HG03139 (cell line): Measurements from ENCODE around the gene ALDH3A2.
"Not testable (repeated sequence)": the region's sequence is repeated elsewhere in the genome, so short reads cannot be mapped to it uniquely, and the experiment has no call there.

ENCODE experiments used
- ATAC-seq: cut with Tn5 transposase; IDR thresholded peaks from one replicate; pipeline ENCODE4 v1.9.1; 2021; ENCODE audit not compliant: unreplicated experiment

ALDH3A2 gene

DNA sequence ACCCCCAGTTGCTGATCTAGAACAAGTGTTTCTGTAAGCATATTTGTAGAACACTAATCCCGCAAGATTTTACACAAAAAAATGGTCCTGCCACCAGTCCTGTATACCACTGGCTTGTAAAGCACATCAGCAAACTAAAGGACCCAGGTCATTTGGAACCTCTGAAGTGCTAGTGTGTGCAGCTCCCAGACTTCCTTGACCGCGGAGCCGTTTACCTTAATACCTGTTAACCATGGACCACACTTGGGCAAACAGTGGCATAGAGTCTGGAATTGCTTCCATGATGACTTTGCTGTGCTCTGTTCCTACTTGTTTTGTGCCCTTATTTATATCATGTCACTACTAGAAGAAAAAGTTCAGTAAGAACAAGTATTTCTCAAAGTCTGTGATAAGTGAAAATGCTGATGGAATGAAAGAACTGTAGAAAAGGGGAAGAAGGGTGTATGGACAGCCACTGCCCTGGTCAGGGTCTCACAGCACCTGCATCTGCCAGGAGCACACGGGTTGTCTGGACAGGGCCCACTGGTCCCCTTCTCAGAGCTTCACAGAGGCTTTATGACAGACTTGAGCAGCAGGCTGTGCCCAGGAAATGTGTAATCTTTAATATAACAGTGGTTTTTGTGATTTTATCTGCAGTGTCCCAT lies 29.3 kb downstream of the ALDH3A2 start:
- ATAC-seq = no peak

DNA sequence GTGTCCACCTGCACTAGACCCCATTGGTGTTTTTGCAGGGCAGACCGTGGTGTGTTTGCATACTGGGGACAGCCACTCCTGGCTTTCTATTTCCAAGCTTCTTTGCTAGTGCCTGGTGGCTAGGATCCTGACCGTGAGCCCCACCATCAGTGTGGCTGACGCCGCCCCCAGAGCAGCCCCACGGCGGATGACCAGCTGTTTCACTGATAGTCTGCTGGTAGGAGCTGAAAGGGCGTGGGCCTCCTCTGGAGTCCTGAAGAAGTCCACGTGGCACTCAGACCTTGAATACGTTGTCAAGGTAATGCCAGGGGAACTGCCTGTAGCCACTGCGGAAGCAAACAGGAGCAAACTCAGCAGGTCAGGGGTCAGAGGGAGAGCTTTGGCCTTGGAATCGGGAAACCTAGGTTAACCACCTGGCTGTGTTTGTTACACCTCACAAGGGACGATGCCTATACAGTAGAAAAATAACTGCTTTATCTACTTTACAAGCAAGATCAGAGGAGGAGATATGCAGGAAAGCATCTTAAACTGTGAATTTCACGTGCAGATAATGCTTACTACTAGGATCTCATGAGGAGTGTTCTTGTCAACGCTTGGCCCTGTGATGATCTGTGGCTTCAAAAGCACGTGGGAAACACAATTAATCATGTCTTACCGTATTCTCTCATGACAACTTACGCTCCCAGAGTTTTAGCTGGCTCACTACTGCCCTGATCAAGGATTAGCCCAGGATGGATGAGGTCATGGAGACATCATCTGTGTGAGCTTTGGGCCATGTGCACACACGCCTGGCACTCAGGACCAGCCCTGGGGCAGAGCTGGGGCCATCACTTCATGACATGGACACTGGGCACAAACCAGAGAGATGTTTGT lies 30.3 kb downstream of the ALDH3A2 start:
- no peak for ATAC-seq

DNA sequence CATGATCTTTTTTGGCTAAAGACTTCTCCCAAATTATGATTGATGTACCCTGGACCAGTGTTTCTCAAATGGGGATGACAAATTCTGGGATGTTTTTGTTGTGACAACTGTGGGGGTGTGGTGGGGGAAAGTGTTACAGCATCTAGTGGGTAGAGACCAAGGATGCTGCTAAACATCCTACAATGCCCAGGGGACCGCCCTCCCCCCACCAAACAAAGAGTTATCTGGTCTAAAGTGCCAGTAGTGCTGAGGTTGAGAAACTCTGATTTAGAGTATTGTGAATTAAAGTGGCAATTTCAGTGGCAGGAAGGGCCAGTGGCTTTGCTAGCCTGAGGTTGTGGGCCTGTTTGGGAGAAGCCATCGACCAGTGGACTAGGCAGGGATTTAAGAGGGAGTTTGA lies 34.6 kb downstream of the ALDH3A2 start:
- ATAC-seq = no peak

GRCh38 chr17:19684909-19685580 lies 36.5 kb downstream of the ALDH3A2 start:
- not testable (repeated sequence) for ATAC-seq

GRCh38 chr17:19686400-19687090 lies 38.0 kb downstream of the ALDH3A2 start:
- no peak for ATAC-seq

GRCh38 chr17:19702217-19702641 lies 53.7 kb downstream of the ALDH3A2 start:
- no peak for ATAC-seq

DNA sequence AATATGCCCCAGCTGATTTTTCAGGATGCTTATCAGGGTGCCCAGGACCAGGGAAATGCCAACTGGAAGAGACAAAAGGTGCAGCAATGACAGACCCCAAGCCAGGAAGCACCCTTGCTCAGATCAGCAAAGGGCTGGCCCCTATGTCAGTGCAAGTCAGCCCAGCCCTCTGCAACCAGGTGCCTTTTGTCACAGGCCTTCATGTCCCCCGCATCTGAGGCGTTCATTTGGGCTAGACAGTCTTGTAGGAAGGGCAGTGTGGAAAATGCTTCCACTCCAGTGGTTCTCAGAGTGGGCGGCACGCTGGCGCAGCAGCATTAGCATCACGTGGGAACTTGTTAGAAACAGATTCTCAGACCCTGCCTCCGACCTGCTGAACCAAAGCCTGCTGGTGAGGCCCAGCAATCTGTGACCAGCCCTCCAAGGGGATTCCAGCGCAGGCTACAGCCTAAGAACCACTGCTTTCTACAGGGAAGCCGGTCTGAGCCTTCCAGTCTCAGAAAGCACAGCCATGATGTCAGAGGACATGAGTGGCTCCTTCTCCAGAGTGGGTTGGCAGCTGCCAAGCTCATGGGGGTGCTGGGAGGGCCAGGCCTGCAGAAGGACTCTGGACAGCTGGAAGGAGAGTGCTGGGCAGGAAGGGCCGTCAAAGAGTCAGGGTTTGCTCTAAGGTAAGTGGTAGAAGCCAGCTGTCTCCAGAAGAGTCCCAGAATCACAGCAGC lies 54.7 kb downstream of the ALDH3A2 start:
- ATAC-seq = no peak

GRCh38 chr17:19703828-19704613 lies 55.5 kb downstream of the ALDH3A2 start:
- ATAC-seq = no peak

DNA sequence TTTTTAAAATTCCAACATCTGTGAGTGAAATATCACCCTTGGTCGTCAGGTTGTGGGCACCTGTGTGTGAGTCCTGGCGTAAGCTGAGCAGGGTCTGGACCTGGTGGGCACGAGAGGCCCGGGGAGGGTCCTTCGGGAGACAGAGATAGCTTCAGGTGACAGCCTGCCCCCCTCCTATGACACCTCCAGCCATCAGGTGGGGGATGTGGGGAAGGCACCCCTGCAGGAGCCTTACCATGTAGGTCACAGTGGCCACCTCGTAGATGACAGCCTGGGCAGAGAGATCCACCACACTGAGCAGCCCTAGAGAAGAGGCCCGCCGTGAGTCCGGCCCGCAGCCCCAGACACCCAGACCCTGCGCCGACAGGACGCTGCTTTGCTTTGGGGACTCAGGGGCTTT lies 56.6 kb downstream of the ALDH3A2 start:
- no peak for ATAC-seq

GRCh38 chr17:19705771-19706770 lies 57.5 kb downstream of the ALDH3A2 start:
- no peak for ATAC-seq

- no peak for ATAC-seq
Observed at GRCh38 chr17:19706791-19707727, 58.5 kb downstream of the ALDH3A2 start.

DNA sequence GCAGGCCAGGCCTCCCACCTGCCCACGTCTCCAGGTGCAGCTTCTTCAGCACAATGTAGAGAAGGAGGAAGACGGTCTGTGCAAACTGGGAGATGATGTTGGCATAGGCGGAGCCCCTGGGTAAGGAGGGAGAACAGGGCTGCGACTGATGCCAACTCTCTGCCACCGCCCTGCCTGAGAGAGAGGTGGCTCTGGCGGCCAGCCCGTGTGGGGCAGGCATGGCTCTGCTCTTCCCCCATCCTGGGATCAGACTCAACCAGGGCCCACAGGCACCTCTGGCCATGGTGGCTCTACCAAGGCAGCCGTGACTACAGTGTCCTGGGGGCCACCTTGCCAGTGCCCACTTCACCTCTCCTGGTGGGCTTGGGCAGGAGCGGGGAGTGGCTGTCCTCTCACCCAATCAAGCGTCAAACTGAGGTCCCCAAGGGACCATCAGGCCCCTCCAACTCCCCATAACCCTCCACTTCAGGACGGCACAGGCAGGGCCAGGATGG lies 59.2 kb downstream of the ALDH3A2 start:
- no peak for ATAC-seq

DNA sequence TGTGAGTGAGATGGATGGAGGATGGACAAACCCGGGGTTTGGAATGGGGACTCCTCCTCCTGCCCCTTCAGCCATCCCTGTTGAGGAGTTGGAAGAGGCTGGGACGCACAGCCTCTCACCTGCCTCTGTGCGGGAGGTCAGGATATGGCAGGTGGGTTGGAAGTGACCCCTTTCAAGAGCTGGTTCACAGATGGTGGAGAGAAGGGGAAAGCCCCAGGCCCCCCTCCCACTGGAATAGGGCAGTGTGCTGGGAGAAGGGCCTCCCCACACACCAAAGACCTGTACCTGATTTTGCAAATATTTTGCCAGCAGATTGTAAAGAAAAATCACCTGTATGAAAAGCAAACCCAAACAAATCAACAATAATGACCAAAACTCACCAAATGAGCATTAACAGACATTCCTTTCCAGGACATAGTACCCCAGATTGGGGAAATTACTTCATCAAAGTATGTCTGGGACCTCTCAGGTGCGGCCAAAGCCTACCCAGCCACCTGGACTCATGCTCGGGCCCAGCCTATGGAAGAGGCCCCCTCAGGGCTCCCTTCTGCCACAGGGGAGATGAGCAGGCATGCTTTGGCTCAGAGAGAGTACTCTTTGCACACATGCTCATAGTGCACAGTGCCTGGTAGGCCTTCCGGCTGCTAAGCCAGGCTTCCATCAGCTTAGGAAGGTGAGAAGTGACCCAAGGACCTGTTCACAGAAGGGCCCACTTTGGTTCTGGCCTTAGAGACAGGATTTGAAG lies 60.1 kb downstream of the ALDH3A2 start:
- no peak for ATAC-seq

- no peak for ATAC-seq
Observed at GRCh38 chr17:19709841-19710240, 61.3 kb downstream of the ALDH3A2 start.

DNA sequence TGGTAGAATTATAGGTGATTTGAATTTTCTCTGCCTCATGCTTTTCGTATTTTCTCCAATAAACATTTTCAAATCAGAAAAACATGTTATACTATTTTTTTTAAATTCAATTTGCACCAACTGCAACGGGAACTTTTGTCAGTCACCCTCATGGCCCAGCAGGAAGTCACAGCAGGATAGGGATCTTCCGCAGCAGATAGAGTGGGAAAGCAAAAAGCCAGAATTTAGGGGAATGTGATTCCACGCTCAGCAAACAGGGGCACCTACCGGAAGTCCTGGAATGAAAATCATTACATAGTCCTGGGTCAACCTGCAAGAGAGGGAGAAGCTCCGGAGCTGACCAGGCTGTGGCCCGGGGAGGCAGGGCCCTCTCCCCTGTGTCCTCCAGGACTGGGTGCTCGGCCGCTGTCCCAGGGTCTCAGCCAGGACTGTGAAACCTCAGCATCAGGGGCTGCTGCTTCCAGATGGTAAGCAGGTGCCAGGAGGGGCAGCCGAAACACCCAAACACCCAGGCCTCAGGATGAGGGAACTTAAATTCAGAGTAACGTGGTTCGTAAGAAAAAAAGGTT lies 64.0 kb downstream of the ALDH3A2 start:
- ATAC-seq = no peak

GRCh38 chr17:19713462-19713861 lies 64.9 kb downstream of the ALDH3A2 start:
- ATAC-seq = no peak
